MM.1S (cell line): ENCODE results near the gene VGLL2.

Experiments
- DNase-seq: peaks from one replicate; pipeline ENCODE4 v3.0.0-alpha.2; 2015
- H2AFZ ChIP-seq: fragments of 300-600 bp; sonication (generic); 2 replicates; pipeline ENCODE4 v1.6.0; 2016; ENCODE audit warnings: antibody characterized with exemption, low read length
- H3F3A ChIP-seq: fragments of 300-600 bp; sonication (generic); 2 replicates; pipeline ENCODE4 v1.6.1; 2016; ENCODE audit warnings: mild to moderate bottlenecking, antibody characterized with exemption, low read length, moderate library complexity, mixed read lengths; ENCODE audit not compliant: insufficient read depth
- H3K27ac ChIP-seq: fragments of 300-600 bp; sonication (generic); 2 replicates; pipeline ENCODE4 v1.5.1; 2016; ENCODE audit warnings: mild to moderate bottlenecking, low read length
- H3K27me3 ChIP-seq: fragments of 300-600 bp; sonication (generic); replicated peaks from 2 replicates; pipeline ENCODE4 v1.6.0; 2016; ENCODE audit warnings: low read length; ENCODE audit not compliant: insufficient read depth
- H3K36me3 ChIP-seq: fragments of 300-600 bp; sonication (generic); replicated peaks from 2 replicates; pipeline ENCODE4 v1.6.1; 2016; ENCODE audit warnings: mild to moderate bottlenecking, low read length, mixed read lengths; ENCODE audit not compliant: insufficient read depth
- H3K4me1 ChIP-seq: fragments of 300-600 bp; sonication (generic); 2 replicates; pipeline ENCODE4 v1.6.1; 2016; ENCODE audit warnings: low read length, mixed read lengths
- H3K4me2 ChIP-seq: fragments of 300-600 bp; sonication (generic); 2 replicates; pipeline ENCODE4 v1.6.0; 2016; ENCODE audit warnings: low read depth, low read length
- H3K4me3 ChIP-seq: fragments of 300-600 bp; sonication (generic); 2 replicates; pipeline ENCODE4 v1.5.1; 2016; ENCODE audit warnings: low read length, mixed read lengths
- H3K79me2 ChIP-seq: fragments of 300-600 bp; sonication (generic); 2 replicates; pipeline ENCODE4 v1.6.1; 2016; ENCODE audit warnings: mixed run types, low read length, mixed read lengths
- H3K9ac ChIP-seq: fragments of 300-600 bp; sonication (generic); 2 replicates; pipeline ENCODE4 v1.6.1; 2016; ENCODE audit warnings: low read length, mixed read lengths
- H3K9me2 ChIP-seq: fragments of 300-600 bp; sonication (generic); replicated peaks from 2 replicates; pipeline ENCODE4 v1.6.1; 2016; ENCODE audit warnings: mild to moderate bottlenecking, low read length, mixed read lengths; ENCODE audit not compliant: insufficient read depth
- H3K9me3 ChIP-seq: fragments of 300-600 bp; sonication (generic); replicated peaks from 2 replicates; pipeline ENCODE4 v1.6.1; 2016; ENCODE audit warnings: mild to moderate bottlenecking, low read length, mixed read lengths; ENCODE audit not compliant: insufficient read depth
- H4K20me1 ChIP-seq: fragments of 300-600 bp; sonication (generic); 2 replicates; pipeline ENCODE4 v1.6.1; 2016; ENCODE audit warnings: mild to moderate bottlenecking, low read length, moderate library complexity, mixed read lengths; ENCODE audit not compliant: insufficient read depth
- CTCF ChIP-seq: fragments of 300-600 bp; sonication (generic); IDR thresholded peaks from 2 replicates; pipeline ENCODE4 v1.5.1; 2016; ENCODE audit warnings: antibody characterized with exemption, low read length, mixed read lengths
- EZH2 ChIP-seq: fragments of 300-600 bp; sonication (generic); optimal IDR thresholded peaks from 2 replicates; pipeline ENCODE3; 2017; ENCODE audit warnings: low read depth, mild to moderate bottlenecking, antibody characterized with exemption, low read length, mixed read lengths
- EZH2phosphoT487 ChIP-seq: fragments of 300-600 bp; sonication (generic); IDR thresholded peaks from 2 replicates; pipeline ENCODE4 v1.6.1; 2018; ENCODE audit warnings: antibody characterized with exemption, low read length

Gene VGLL2

GRCh38 chr6:117311726-117312125 lies 46.4 kb downstream of the VGLL2 start:
- Histone ChIP-seq H3K9ac (no peak overlapping the region), H4K20me1 (no peaks in the 10 kb centered on the region), H3F3A (no peaks in the 10 kb centered on the region), H3K27ac (no peak overlapping the region), H3K4me2 (no peak overlapping the region), H3K4me1 (no peaks in the 10 kb centered on the region), H3K4me3 (no peak overlapping the region), H3K36me3 (no peaks in the 10 kb centered on the region), H3K79me2 (no peaks in the 10 kb centered on the region), H3K27me3 (no peaks in the 10 kb centered on the region), H2AFZ (no peak overlapping the region), H3K9me2 (no peaks in the 10 kb centered on the region), H3K9me3 (no peaks in the 10 kb centered on the region)
- no peak for DNase-seq
- no peak for TF ChIP-seq EZH2phosphoT487
- TF ChIP-seq EZH2, result no peak
- TF ChIP-seq CTCF, result no peak

GRCh38 chr6:117317261-117317660 lies 51.9 kb downstream of the VGLL2 start:
- Histone ChIP-seq H3F3A (no peaks in the 10 kb centered on the region), H3K4me3 (no peak overlapping the region), H3K4me2 (no peak overlapping the region), H4K20me1 (no peaks in the 10 kb centered on the region), H2AFZ (no peak overlapping the region), H3K36me3 (no peaks in the 10 kb centered on the region), H3K27me3 (no peaks in the 10 kb centered on the region), H3K9me3 (no peaks in the 10 kb centered on the region), H3K9ac (no peak overlapping the region), H3K9me2 (no peaks in the 10 kb centered on the region), H3K4me1 (no peaks in the 10 kb centered on the region), H3K79me2 (no peaks in the 10 kb centered on the region), H3K27ac (no peak overlapping the region)
- peak; percentile 46 for DNase-seq
- no peak for TF ChIP-seq EZH2phosphoT487
- peak; percentile 62 for TF ChIP-seq CTCF
